IMR-90 (cell line): ENCODE results near the gene LUC7L3. TPM values are rescaled to one million over a fixed set of nuclear protein-coding genes. Genes with fewer than 3 reads are reported as not detected.

ENCODE experiments used
- ATAC-seq: fragments of 200-7000 bp; cut with Tn5 transposase; 2 replicates; pipeline ENCODE4 v1.9.1; 2020; ENCODE audit warnings: low read depth, mild to moderate bottlenecking, moderate library complexity
- BruUV-seq: library from RNA; stranded (reverse); fragments of 400-500 nt; replicated peaks from 2 replicates; lab custom pipeline; 2021; lab: Mats Ljungman, UMichigan
- CTCF ChIA-PET: fragments of 300-600 bp; formaldehyde crosslinking; extraction: SDS; loops from one replicate; lab custom pipeline; 2021; ENCODE audit warnings: antibody characterized with exemption; lab: Yijun Ruan, JAX
- POLR2A ChIA-PET: fragments of 300-600 bp; sonication (Branson Sonifier 250); formaldehyde crosslinking; loops from one replicate; lab custom pipeline; 2022; ENCODE audit warnings: antibody characterized with exemption; ENCODE audit not compliant: unreplicated experiment; lab: Charles Lee
- DNase-seq: peaks from one replicate; pipeline ENCODE4 v3.0.0; 2013
- H2AFZ ChIP-seq: replicated peaks from 2 replicates; pipeline ENCODE3; 2013; ENCODE audit warnings: low read length, mild to moderate bottlenecking; ENCODE audit not compliant: poor library complexity
- H2AK5ac ChIP-seq: 2 replicates; pipeline ENCODE4 v1.6.1; 2013; ENCODE audit warnings: low read depth, low read length, inconsistent platforms
- H2AK9ac ChIP-seq: replicated peaks from 2 replicates; pipeline ENCODE3; 2013; ENCODE audit warnings: mild to moderate bottlenecking, low read depth, low read length, moderate library complexity; ENCODE audit not compliant: poor library complexity
- H2BK120ac ChIP-seq: 2 replicates; pipeline ENCODE4 v1.6.1; 2013; ENCODE audit warnings: low read depth, low read length, inconsistent platforms
- H2BK15ac ChIP-seq: 3 replicates; pipeline ENCODE4 v1.6.1; 2013; ENCODE audit warnings: low read depth, low read length, inconsistent platforms
- H2BK20ac ChIP-seq: 2 replicates; pipeline ENCODE4 v1.6.1; 2013; ENCODE audit warnings: low read depth, mild to moderate bottlenecking, inconsistent platforms, low read length, moderate library complexity
- H2BK5ac ChIP-seq: 2 replicates; pipeline ENCODE4 v1.6.1; 2013; ENCODE audit warnings: mild to moderate bottlenecking, low read depth, low read length, inconsistent platforms; ENCODE audit not compliant: poor library complexity, severe bottlenecking
- H3K14ac ChIP-seq: replicated peaks from 2 replicates; pipeline ENCODE4 v1.6.1; 2013; ENCODE audit warnings: low read depth, low read length, inconsistent platforms
- H3K18ac ChIP-seq: 2 replicates; pipeline ENCODE4 v1.6.1; 2013; ENCODE audit warnings: low read depth, low read length, control low read depth
- H3K23ac ChIP-seq: 2 replicates; pipeline ENCODE4 v1.6.1; 2013; ENCODE audit warnings: low read depth, low read length, inconsistent platforms
- H3K27ac ChIP-seq: 2 replicates; pipeline ENCODE4 v1.5.1; 2013; ENCODE audit warnings: mild to moderate bottlenecking, control low read depth, low read length; ENCODE audit not compliant: insufficient read depth
- H3K27me3 ChIP-seq: 2 replicates; pipeline ENCODE4 v1.6.1; 2013; ENCODE audit warnings: low read length; ENCODE audit not compliant: control insufficient read depth, insufficient read depth
- H3K36me3 ChIP-seq: 2 replicates; pipeline ENCODE4 v1.6.1; 2013; ENCODE audit warnings: low read length, mixed read lengths; ENCODE audit not compliant: control insufficient read depth, insufficient read depth
- H3K4ac ChIP-seq: 2 replicates; pipeline ENCODE4 v1.6.1; 2013; ENCODE audit warnings: low read depth, low read length, inconsistent platforms
- H3K4me1 ChIP-seq: 2 replicates; pipeline ENCODE4 v1.6.1; 2013; ENCODE audit warnings: low read length, mixed read lengths; ENCODE audit not compliant: control insufficient read depth, insufficient read depth
- H3K4me2 ChIP-seq: 2 replicates; pipeline ENCODE4 v1.6.1; 2013; ENCODE audit warnings: low read depth, mild to moderate bottlenecking, control low read depth, low read length, moderate library complexity
- H3K4me3 ChIP-seq: 2 replicates; pipeline ENCODE4 v1.5.1; 2013; ENCODE audit warnings: low read depth, mild to moderate bottlenecking, control low read depth, low read length, moderate library complexity; ENCODE audit not compliant: insufficient read depth
- H3K56ac ChIP-seq: 2 replicates; pipeline ENCODE4 v1.6.1; 2013; ENCODE audit warnings: low read length, inconsistent platforms; ENCODE audit not compliant: insufficient read depth; ENCODE audit errors: extremely low read depth
- H3K79me1 ChIP-seq, 2 experiments: 2 replicates each; pipeline ENCODE4 v1.6.1; 2013; ENCODE audit warnings: low read length in 2 of 2, inconsistent platforms in 1 of 2, low read depth in 1 of 2
- H3K9ac ChIP-seq: 2 replicates; pipeline ENCODE4 v1.6.1; 2013; ENCODE audit warnings: low read depth, low read length, control low read depth
- H3K9me1 ChIP-seq: 2 replicates; pipeline ENCODE4 v1.6.1; 2013; ENCODE audit warnings: low read length, inconsistent platforms; ENCODE audit not compliant: insufficient read depth
- H3K9me3 ChIP-seq: 2 replicates; pipeline ENCODE4 v1.6.1; 2013; ENCODE audit warnings: low read length; ENCODE audit not compliant: control insufficient read depth, insufficient read depth
- H4K20me1 ChIP-seq: 2 replicates; pipeline ENCODE4 v1.6.1; 2013; ENCODE audit warnings: low read length, inconsistent platforms; ENCODE audit not compliant: insufficient read depth
- H4K5ac ChIP-seq: 2 replicates; pipeline ENCODE4 v1.6.1; 2013; ENCODE audit warnings: mild to moderate bottlenecking, low read depth, low read length, control low read depth
- H4K8ac ChIP-seq, 2 experiments: 2 replicates each; pipeline ENCODE4 v1.6.1; 2013; ENCODE audit warnings: low read depth in 2 of 2, low read length in 2 of 2, control low read depth in 1 of 2, inconsistent platforms in 1 of 2
- H4K91ac ChIP-seq: 2 replicates; pipeline ENCODE4 v1.6.1; 2013; ENCODE audit warnings: low read depth, low read length, inconsistent platforms; ENCODE audit not compliant: insufficient read depth
- BHLHE40 ChIP-seq: fragments of 150-350 bp; IDR thresholded peaks from 2 replicates; pipeline ENCODE4 v1.6.1; 2016; ENCODE audit warnings: mild to moderate bottlenecking, low read depth, low read length
- CEBPB ChIP-seq: IDR thresholded peaks from 2 replicates; pipeline ENCODE4 v1.6.1; 2012; ENCODE audit warnings: low read depth, low read length, improper control_type of control experiment
- MAFK ChIP-seq: IDR thresholded peaks from 2 replicates; pipeline ENCODE4 v1.6.1; 2012; ENCODE audit warnings: low read depth, low read length, improper control_type of control experiment
- RAD21 ChIP-seq: IDR thresholded peaks from 2 replicates; pipeline ENCODE4 v1.6.1; 2012; ENCODE audit warnings: low read length, improper control_type of control experiment
- SMC3 ChIP-seq: fragments of 150-350 bp; IDR thresholded peaks from 2 replicates; pipeline ENCODE4 v1.6.1; 2016; ENCODE audit warnings: low read depth, mild to moderate bottlenecking, antibody characterized with exemption, low read length, moderate library complexity
- WGBS, 2 experiments: methylation state at CpG; one replicate each; pipeline versions ENCODE4 v1.1.5 to v1.1.7; 2013; ENCODE audit warnings: missing lambda C conversion rate in 2 of 2; ENCODE audit not compliant: insufficient read length in 1 of 2; ENCODE audit errors: extremely low coverage in 2 of 2; 5-methylcytosine and 5-hydroxymethylcytosine counted together
- dilution Hi-C: fragments of 300-500 bp; cut with HindIII; formaldehyde crosslinking; loops from one replicate; pipeline ENCODE4 v1.14.3; 2018; ENCODE audit warnings: low sequenced_read_pairs; ENCODE audit not compliant: unreplicated experiment
- in situ Hi-C: fragments of 300-500 bp; cut with MboI; formaldehyde crosslinking; loops from 3 replicates; pipeline ENCODE4 v1.14.3; 2019; ENCODE audit warnings: low sequenced_read_pairs, inconsistent platforms, mixed read lengths
- intact Hi-C: fragments of 100-400 bp; cut with micrococcal nuclease; formaldehyde crosslinking; loops from 2 replicates; pipeline ENCODE4 v1.10.0; 2022
- polyA plus RNA-seq, 3 experiments: library from polyadenylated mRNA; depleted of rRNA; stranded (reverse); fragments of >200 nt; gene quantifications; 2 replicates each; pipeline ENCODE4 v1.2.3, GENCODE V29; 2012; ENCODE audit warnings: low replicate concordance in 1 of 3
- total RNA-seq: library from RNA; depleted of rRNA; stranded (reverse); fragments of >200 nt; gene quantifications from 2 replicates; pipeline ENCODE4 v1.2.3, GENCODE V29; 2012
- TF ChIP-seq, protein P1 (sequence below): fragments of 150-350 bp; IDR thresholded peaks from 2 replicates; pipeline ENCODE4 v1.6.1; 2016; ENCODE audit warnings: low read depth, mild to moderate bottlenecking, low read length, moderate library complexity, borderline replicate concordance

The LUC7L3 gene
- total and polyA plus RNA-seq, 2 of the 4 experiments (the other 2 are of a cell fraction) = 17.7 to 44.7 TPM

DNA sequence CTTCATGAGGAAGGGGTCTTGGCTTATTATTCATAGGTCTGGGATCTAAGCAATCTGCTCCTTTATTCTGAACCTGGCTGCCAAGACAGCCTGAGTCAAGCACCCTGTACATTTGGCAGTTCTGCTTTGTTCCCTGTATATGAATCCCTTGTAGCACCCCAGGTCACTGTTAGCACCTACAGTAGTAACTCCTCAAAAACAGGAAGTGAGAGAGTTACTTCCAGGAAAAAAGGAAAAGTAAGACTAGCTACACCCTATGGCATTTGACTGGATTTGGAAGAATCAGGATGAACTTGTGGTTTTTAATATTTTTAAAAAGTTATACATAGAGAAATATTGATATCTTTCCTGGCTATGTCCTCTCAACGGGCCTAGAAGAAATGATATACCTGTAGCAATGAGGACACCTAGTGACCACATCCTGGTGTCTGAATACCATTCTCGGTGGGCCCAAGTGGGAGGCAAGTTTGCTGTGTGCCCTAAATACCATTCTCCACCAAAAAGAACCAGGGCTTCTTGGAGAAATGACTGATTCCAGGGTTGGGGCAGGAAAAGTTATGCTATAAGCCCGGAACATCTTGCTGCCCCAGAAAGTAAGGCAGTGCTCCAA is 21.6 kb upstream of the LUC7L3 start:
- BruUV-seq = no TSS peak

More for the DNA sequence above, 21.6 kb upstream of the LUC7L3 start:
- Histone ChIP-seq H3K56ac (no peak overlapping the region), H3K4me2 (no peak overlapping the region), H3K18ac (no peak overlapping the region), H4K5ac (no peak overlapping the region), H2BK15ac (no peak overlapping the region), H2BK20ac (no peak overlapping the region), H3K4me1 (peaks cover 15% of the 10 kb centered on the region), H3K36me3 (peaks cover 27% of the 10 kb centered on the region), H3K9me1 (peaks cover 1% of the 10 kb centered on the region), H2AK5ac (no peak overlapping the region), H3K27me3 (no peaks in the 10 kb centered on the region), H4K8ac (no peak overlapping the region), H4K91ac (no peak overlapping the region), H3K4me3 (no peak overlapping the region), H3K4ac (no peak overlapping the region), H3K79me1 (peaks cover 10 to 41% of the 10 kb centered on the region in 2 experiments), H3K27ac (no peak overlapping the region), H2AK9ac (no peak overlapping the region), H4K20me1 (peaks cover 4% of the 10 kb centered on the region; the same call in 1 of the 2 replicates), H3K23ac (no peak overlapping the region), H3K14ac (no peak overlapping the region), H2BK120ac (no peak overlapping the region), H3K9ac (no peak overlapping the region), H2BK5ac (no peak overlapping the region), H3K9me3 (no peaks in the 10 kb centered on the region), H2AFZ (no peak overlapping the region)
- DNase-seq (no peak), ATAC-seq (no peak)
- POLR2A ChIA-PET = no interaction called here
- TF ChIP-seq SMC3 (no peak), MAFK (no peak), RAD21 (no peak), CEBPB (no peak), BHLHE40 (no peak)
- TF ChIP-seq, protein P1, sequence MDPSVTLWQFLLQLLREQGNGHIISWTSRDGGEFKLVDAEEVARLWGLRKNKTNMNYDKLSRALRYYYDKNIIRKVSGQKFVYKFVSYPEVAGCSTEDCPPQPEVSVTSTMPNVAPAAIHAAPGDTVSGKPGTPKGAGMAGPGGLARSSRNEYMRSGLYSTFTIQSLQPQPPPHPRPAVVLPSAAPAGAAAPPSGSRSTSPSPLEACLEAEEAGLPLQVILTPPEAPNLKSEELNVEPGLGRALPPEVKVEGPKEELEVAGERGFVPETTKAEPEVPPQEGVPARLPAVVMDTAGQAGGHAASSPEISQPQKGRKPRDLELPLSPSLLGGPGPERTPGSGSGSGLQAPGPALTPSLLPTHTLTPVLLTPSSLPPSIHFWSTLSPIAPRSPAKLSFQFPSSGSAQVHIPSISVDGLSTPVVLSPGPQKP = no peak
- intact Hi-C loops (no loop called here), in situ Hi-C loops (loop anchor here (10.0 kb wide), 1 partner anchor 213 kb away; no protein-coding TSS in a partner anchor), dilution Hi-C loops (no loop called here)
- WGBS, 2 experiments = no CpG with 5 or more reads among the region's 3 CpGs
- CTCF ChIA-PET = interaction anchor here (1.3 kb wide), 1 partner anchor 147 kb away, joined by 4 read pairs; no protein-coding TSS in a partner anchor
